GM23248 (cell line): ENCODE measurements around the gene RPGRIP1L. TPM values are rescaled to one million over a fixed set of nuclear protein-coding genes. Genes with fewer than 3 reads are reported as not detected.
A peak's percentile ranks its signal among the peaks of the same experiment; 100 is the strongest.

Source experiments
- DNase-seq: peaks from one replicate; pipeline ENCODE4 v3.0.0-alpha.2; 2015
- H2AFZ ChIP-seq: fragments of 200-600 bp; sonication (generic); 2 replicates; pipeline ENCODE4 v1.6.1; 2016; ENCODE audit warnings: antibody characterized with exemption
- H3F3A ChIP-seq: fragments of 200-600 bp; sonication (generic); 2 replicates; pipeline ENCODE4 v1.6.1; 2016; ENCODE audit warnings: mild to moderate bottlenecking, antibody characterized with exemption, mixed run types; ENCODE audit not compliant: insufficient read depth
- H3K27ac ChIP-seq: fragments of 200-600 bp; sonication (generic); 2 replicates; pipeline ENCODE4 v1.5.1; 2016; ENCODE audit warnings: mild to moderate bottlenecking
- H3K27me3 ChIP-seq: fragments of 200-600 bp; sonication (generic); replicated peaks from 2 replicates; pipeline ENCODE4 v1.6.1; 2016; ENCODE audit warnings: mild to moderate bottlenecking; ENCODE audit not compliant: insufficient read depth
- H3K36me3 ChIP-seq: fragments of 200-600 bp; sonication (generic); 2 replicates; pipeline ENCODE4 v1.6.1; 2016; ENCODE audit warnings: low read depth, mild to moderate bottlenecking
- H3K4me1 ChIP-seq: fragments of 200-600 bp; sonication (generic); 2 replicates; pipeline ENCODE4 v1.6.1; 2016; ENCODE audit warnings: mild to moderate bottlenecking; ENCODE audit not compliant: insufficient read depth
- H3K4me2 ChIP-seq: fragments of 200-600 bp; sonication (generic); one replicate; pipeline ENCODE4 v1.6.1; 2016; ENCODE audit warnings: mild to moderate bottlenecking; ENCODE audit not compliant: unreplicated experiment
- H3K4me3 ChIP-seq: fragments of 200-600 bp; sonication (generic); 2 replicates; pipeline ENCODE4 v1.5.1; 2016; ENCODE audit warnings: mild to moderate bottlenecking
- H3K79me2 ChIP-seq: fragments of 200-600 bp; sonication (generic); 2 replicates; pipeline ENCODE4 v1.6.1; 2016; ENCODE audit warnings: mild to moderate bottlenecking; ENCODE audit not compliant: insufficient read depth
- H3K9ac ChIP-seq: fragments of 200-600 bp; sonication (generic); 2 replicates; pipeline ENCODE4 v1.6.1; 2016; ENCODE audit warnings: mild to moderate bottlenecking
- H3K9me2 ChIP-seq: fragments of 200-600 bp; sonication (generic); 2 replicates; pipeline ENCODE4 v1.6.1; 2016; ENCODE audit warnings: mixed run types, mild to moderate bottlenecking, moderate library complexity; ENCODE audit not compliant: insufficient read depth
- H3K9me3 ChIP-seq: fragments of 200-600 bp; sonication (generic); one replicate; pipeline ENCODE4 v1.6.1; 2017; ENCODE audit warnings: low read depth
- H4K20me1 ChIP-seq: fragments of 200-600 bp; sonication (generic); 2 replicates; pipeline ENCODE4 v1.6.0; 2016; ENCODE audit not compliant: insufficient read depth
- EZH2 ChIP-seq: fragments of 200-600 bp; sonication (generic); IDR thresholded peaks from 2 replicates; pipeline ENCODE4 v1.6.1; 2018; ENCODE audit warnings: antibody characterized with exemption, mild to moderate bottlenecking; ENCODE audit not compliant: insufficient read depth, poor library complexity, severe bottlenecking
- EZH2phosphoT487 ChIP-seq: fragments of 200-600 bp; sonication (generic); IDR thresholded peaks from 2 replicates; pipeline ENCODE4 v1.6.1; 2018; ENCODE audit warnings: antibody characterized with exemption, moderate library complexity, mild to moderate bottlenecking, low read depth; ENCODE audit not compliant: insufficient read depth
- WGBS, 2 experiments: methylation state at CpG; one replicate each; pipeline ENCODE4 v1.1.6; 2015 to 2017; ENCODE audit warnings: low lambda C conversion rate in 2 of 2, low coverage in 1 of 2; ENCODE audit errors: missing lambda C conversion rate in 2 of 2; 5-methylcytosine and 5-hydroxymethylcytosine counted together
- in situ Hi-C: fragments of 300-500 bp; cut with MboI; formaldehyde crosslinking; loops from 2 replicates; pipeline ENCODE4 v1.15.0; 2020
- polyA plus RNA-seq: library from polyadenylated mRNA; unstranded; fragments of >200 nt; fragmentation: Nextera tagmentation; extraction: Ambion mirVana; gene quantifications from 2 replicates; pipeline ENCODE4 v1.2.1, GENCODE V29; 2016
- total RNA-seq: library from RNA; depleted of rRNA; stranded (reverse); fragments of >200 nt; shearing (Covaris generic); gene quantifications from 2 replicates; pipeline ENCODE4 v1.2.3, GENCODE V29; 2014

Gene RPGRIP1L
- total and polyA plus RNA-seq, 2 experiments from 2014 or later = 16.3 to 16.8 TPM

GRCh38 chr16:53600616-53601015, 103.0 kb downstream of the RPGRIP1L start:
- H3K4me3 ChIP-seq = no peak overlapping the region
- H3K79me2 ChIP-seq = no peaks in the 10 kb centered on the region
- H4K20me1 ChIP-seq = no peaks in the 10 kb centered on the region
- no peak overlapping the region for H3K9ac ChIP-seq
- 0 out of 2 replicates have a peak, but pooled peaks cover 5% of the 10 kb centered on the region for H3K9me2 ChIP-seq
- 58 to 67% methylated on average over 1 of the region's 1 CpG for WGBS, 2 experiments
- peaks cover 27% of the 10 kb centered on the region for H3K36me3 ChIP-seq
- H3K4me2 ChIP-seq = no peak overlapping the region
- DNase-seq = no peak
- no peaks in the 10 kb centered on the region for H3K9me3 ChIP-seq
- H3K4me1 ChIP-seq = no peaks in the 10 kb centered on the region; the same call in 1 of the 2 replicates
- H2AFZ ChIP-seq = no peak overlapping the region
- in situ Hi-C loops = no loop called here
- no peaks in the 10 kb centered on the region for H3F3A ChIP-seq
- H3K27me3 ChIP-seq = no peaks in the 10 kb centered on the region
- H3K27ac ChIP-seq = no peak overlapping the region
- TF ChIP-seq EZH2phosphoT487 = no peak
- TF ChIP-seq EZH2 = no peak

DNA sequence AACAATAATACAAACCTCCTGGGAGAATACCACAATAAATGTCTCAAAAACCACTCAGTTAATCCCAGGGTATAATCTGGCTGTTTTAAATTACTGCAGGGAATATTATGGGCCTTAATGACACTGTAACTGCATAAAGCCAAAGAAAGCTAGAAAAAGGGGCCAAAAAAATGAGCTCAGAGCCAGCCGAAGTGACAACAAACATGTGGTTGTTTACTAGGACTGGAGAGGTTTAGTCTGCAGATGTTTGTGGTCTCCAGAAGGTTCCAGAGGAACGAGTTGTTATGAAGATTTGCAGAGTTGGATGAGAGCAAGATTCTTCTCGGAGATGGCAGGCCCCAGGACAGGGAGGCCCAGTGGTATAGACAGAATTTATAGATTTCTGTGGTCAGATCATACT, 103.5 kb downstream of the RPGRIP1L start:
- WGBS, 2 experiments = 19 to 24% methylated on average over 3 of the region's 3 CpGs
- H4K20me1 ChIP-seq = no peaks in the 10 kb centered on the region
- H3K4me2 ChIP-seq = no peak overlapping the region
- H3K4me1 ChIP-seq = no peaks in the 10 kb centered on the region; the same call in 1 of the 2 replicates
- H3K27ac ChIP-seq = no peak overlapping the region
- H3K9ac ChIP-seq = no peak overlapping the region
- no peak for TF ChIP-seq EZH2phosphoT487
- no peak for TF ChIP-seq EZH2
- H3K9me2 ChIP-seq = 0 out of 2 replicates have a peak, but pooled peaks cover 5% of the 10 kb centered on the region
- H3K79me2 ChIP-seq = no peaks in the 10 kb centered on the region
- H3K36me3 ChIP-seq = peaks cover 27% of the 10 kb centered on the region
- in situ Hi-C loops = no loop called here
- H3F3A ChIP-seq = no peaks in the 10 kb centered on the region
- no peaks in the 10 kb centered on the region for H3K27me3 ChIP-seq
- DNase-seq = peak; percentile 24
- H3K4me3 ChIP-seq = no peak overlapping the region
- H2AFZ ChIP-seq = no peak overlapping the region
- H3K9me3 ChIP-seq = no peaks in the 10 kb centered on the region

DNA sequence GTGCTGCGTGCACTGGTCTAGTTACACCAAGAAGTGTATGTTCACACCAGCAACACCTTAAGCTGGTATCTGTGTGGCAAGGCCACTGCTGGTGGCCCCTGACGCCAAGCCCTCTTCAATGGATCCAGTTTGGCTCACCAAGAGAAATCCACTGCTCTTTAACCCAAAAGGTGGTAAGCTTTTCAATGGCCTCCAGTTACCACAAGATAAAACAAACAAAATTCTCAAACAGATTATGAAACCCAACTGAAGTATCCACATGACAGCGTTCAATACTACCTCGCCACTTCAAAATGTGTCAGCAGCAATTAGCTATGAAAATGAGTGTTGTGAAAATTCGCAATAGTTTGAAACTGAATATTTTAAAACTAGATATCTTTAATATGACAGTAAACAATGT, 104.1 kb downstream of the RPGRIP1L start:
- no peak overlapping the region for H2AFZ ChIP-seq
- no peaks in the 10 kb centered on the region for H3K79me2 ChIP-seq
- H3K9me2 ChIP-seq = 0 out of 2 replicates have a peak, but pooled peaks cover 5% of the 10 kb centered on the region
- no peak overlapping the region for H3K4me2 ChIP-seq
- no peaks in the 10 kb centered on the region for H4K20me1 ChIP-seq
- H3K4me1 ChIP-seq = no peaks in the 10 kb centered on the region
- 63 to 65% methylated on average over 5 of the region's 5 CpGs for WGBS, 2 experiments
- DNase-seq = no peak
- H3K36me3 ChIP-seq = peaks cover 27% of the 10 kb centered on the region
- TF ChIP-seq EZH2 = no peak
- TF ChIP-seq EZH2phosphoT487 = no peak
- no peak overlapping the region for H3K4me3 ChIP-seq
- no peaks in the 10 kb centered on the region for H3K9me3 ChIP-seq
- no peaks in the 10 kb centered on the region for H3K27me3 ChIP-seq
- in situ Hi-C loops = no loop called here
- no peaks in the 10 kb centered on the region for H3F3A ChIP-seq
- no peak overlapping the region for H3K27ac ChIP-seq
- no peak overlapping the region for H3K9ac ChIP-seq

DNA sequence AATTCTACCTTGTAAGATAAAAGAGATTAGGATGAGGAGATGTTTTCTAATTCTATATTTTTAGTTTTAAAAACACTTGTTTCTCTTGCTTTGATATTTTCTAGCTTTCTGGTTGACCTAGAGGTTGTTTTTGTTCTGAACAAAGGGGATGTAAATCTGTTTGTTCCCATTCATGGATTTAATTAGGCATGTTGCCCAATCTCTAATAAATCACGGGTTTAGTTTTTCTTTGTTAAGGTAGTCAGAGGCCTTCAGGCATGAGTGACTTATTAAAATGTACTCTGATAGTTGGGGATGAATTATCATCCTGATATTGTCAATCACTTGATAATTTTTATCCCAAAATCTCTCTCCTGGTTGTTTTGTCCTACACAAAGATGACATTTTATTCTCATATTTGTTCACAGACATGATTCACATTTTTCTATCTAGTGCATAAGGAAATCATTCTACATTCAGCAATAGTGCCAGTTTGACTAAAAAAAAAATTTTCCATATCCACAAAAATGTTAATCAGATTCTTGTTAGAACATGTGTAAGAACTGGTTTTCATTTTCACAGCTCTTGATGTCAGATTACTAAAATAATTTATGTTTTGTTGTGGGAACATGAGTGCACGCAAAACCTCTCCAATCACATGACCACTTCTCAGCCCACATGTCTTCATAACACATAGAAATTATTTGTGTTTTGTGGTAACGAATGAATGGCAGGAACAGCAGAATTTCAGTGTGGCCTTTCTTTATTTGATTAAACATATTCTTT, 105.0 kb downstream of the RPGRIP1L start:
- H2AFZ ChIP-seq = no peak overlapping the region
- H3K27ac ChIP-seq = no peak overlapping the region
- DNase-seq = no peak
- H3K9me3 ChIP-seq = no peaks in the 10 kb centered on the region
- no peaks in the 10 kb centered on the region for H3F3A ChIP-seq
- no peak overlapping the region for H3K4me3 ChIP-seq
- in situ Hi-C loops = no loop called here
- H3K27me3 ChIP-seq = no peaks in the 10 kb centered on the region
- TF ChIP-seq EZH2phosphoT487 (no peak), EZH2 (no peak)
- H3K36me3 ChIP-seq = peaks cover 20% of the 10 kb centered on the region
- 38 to 41% methylated on average over 3 of the region's 3 CpGs for WGBS, 2 experiments
- H3K4me2 ChIP-seq = no peak overlapping the region
- no peak overlapping the region for H3K9ac ChIP-seq
- H3K4me1 ChIP-seq = no peaks in the 10 kb centered on the region
- H3K79me2 ChIP-seq = no peaks in the 10 kb centered on the region
- H3K9me2 ChIP-seq = 0 out of 2 replicates have a peak, but pooled peaks cover 5% of the 10 kb centered on the region
- no peaks in the 10 kb centered on the region for H4K20me1 ChIP-seq
